K562 (cell line): ENCODE data around the gene SLC1A2. TPM values are rescaled to one million over a fixed set of nuclear protein-coding genes. Genes with fewer than 3 reads are reported as not detected.
A peak's percentile ranks its signal among the peaks of the same experiment; 100 is the strongest.

Experiments
- ARID1B ChIP-seq: fragments of 450-650 bp; IDR thresholded peaks from 2 replicates; pipeline ENCODE4 v1.6.1; 2016; ENCODE audit warnings: antibody characterized with exemption, mild to moderate bottlenecking, inconsistent platforms
- FOSL1 ChIP-seq: fragments of 200-800 bp; sonication (Bioruptor generic); conservative IDR thresholded peaks from 2 replicates; pipeline ENCODE4 v1.6.1; 2016; ENCODE audit warnings: missing genetic modification characterization, missing compliant biosample characterization
- HDAC1 ChIP-seq, 2 experiments: fragments of 450-650 bp; IDR thresholded peaks; 2 replicates each; pipeline ENCODE4 v1.6.1; 2016 to 2017; ENCODE audit warnings: inconsistent platforms in 1 of 2, mild to moderate bottlenecking in 1 of 2, moderate library complexity in 1 of 2
- JUND ChIP-seq, 2 experiments: IDR thresholded peaks; 2 replicates in 1 of 2; 3 replicates in 1 of 2; pipeline ENCODE4 v1.6.1; 2011; ENCODE audit warnings: borderline replicate concordance in 2 of 2, low read depth in 2 of 2, low read length in 2 of 2, improper control_type of control experiment in 1 of 2, missing biosample characterization in 1 of 2, missing genetic modification characterization in 1 of 2, missing genetic modification reagents in 1 of 2
- KLF16 ChIP-seq: IDR thresholded peaks from 2 replicates; pipeline ENCODE4 v1.6.1; 2016; ENCODE audit warnings: antibody characterized with exemption
- MEF2D ChIP-seq: conservative IDR thresholded peaks from 2 replicates; pipeline ENCODE4 v1.6.1; 2016; ENCODE audit warnings: low read depth, missing genetic modification characterization, missing compliant biosample characterization
- NCOR1 ChIP-seq: fragments of 450-650 bp; IDR thresholded peaks from 2 replicates; pipeline ENCODE4 v1.6.1; 2016; ENCODE audit warnings: mild to moderate bottlenecking, moderate library complexity
- NR2C1 ChIP-seq, 2 experiments: fragments of 450-650 bp; IDR thresholded peaks; 2 replicates each; pipeline ENCODE4 v1.6.1; 2017; ENCODE audit warnings: mild to moderate bottlenecking in 2 of 2, antibody characterized with exemption in 1 of 2, inconsistent platforms in 1 of 2, missing compliant biosample characterization in 1 of 2, missing genetic modification characterization in 1 of 2
- RCOR1 ChIP-seq, 2 experiments: IDR thresholded peaks; 2 replicates each; pipeline ENCODE4 v1.6.1; 2012; ENCODE audit warnings: low read depth in 2 of 2, low read length in 2 of 2, borderline replicate concordance in 1 of 2, improper control_type of control experiment in 1 of 2
- TEAD1 ChIP-seq, 2 experiments: fragments of 450-650 bp in 1 of 2; sonication (generic) in 1 of 2; formaldehyde crosslinking; IDR thresholded peaks; 2 replicates each; pipeline versions ENCODE4 v1.4.0 to v1.8.0; 2020 to 2022; ENCODE audit warnings: mild to moderate bottlenecking in 2 of 2, missing genetic modification reagents in 1 of 2
- TEAD4 ChIP-seq, 2 experiments: sonication (generic) in 1 of 2; formaldehyde crosslinking in 1 of 2; IDR thresholded peaks; 2 replicates each; pipeline versions ENCODE4 v1.6.1 to v1.8.0; 2012 to 2022; ENCODE audit warnings: borderline replicate concordance in 1 of 2, inconsistent platforms in 1 of 2, low read length in 1 of 2, mild to moderate bottlenecking in 1 of 2, missing genetic modification reagents in 1 of 2
- polyA plus RNA-seq, 8 experiments: library from polyadenylated mRNA; depleted of rRNA in 4 of 8; stranded (reverse) in 5 of 8; unstranded in 3 of 8; fragments of >200 nt; fragmentation: Nextera tagmentation in 2 of 8; fragmentation: Illumina TruSeq in 1 of 8; extraction: Ambion mirVana in 2 of 8; extraction: Trizol in 1 of 8; gene quantifications; 2 replicates each; pipeline versions ENCODE4 v1.2.1 to v1.2.3, GENCODE V29; 2011 to 2014; ENCODE audit warnings: inconsistent platforms in 1 of 8, missing spikeins in 1 of 8
- total RNA-seq, 7 experiments: library from RNA; depleted of rRNA in 6 of 7; stranded (reverse); fragments of >200 nt in 6 of 7; fragmentation: Illumina TruSeq in 2 of 7; extraction: Trizol in 2 of 7; gene quantifications; 2 replicates each; pipeline versions ENCODE4 v1.2.1 to v1.2.3, GENCODE V29; 2011 to 2021; ENCODE audit warnings: low replicate concordance in 1 of 7
- TF ChIP-seq, protein P1 (sequence below): sonication (generic); formaldehyde crosslinking; IDR thresholded peaks from 2 replicates; pipeline ENCODE4 v1.8.0; 2022; ENCODE audit warnings: mild to moderate bottlenecking, missing genetic modification reagents
- TF ChIP-seq, protein P2 (sequence below): sonication (generic); formaldehyde crosslinking; IDR thresholded peaks from 2 replicates; pipeline ENCODE4 v1.9.0; 2022; ENCODE audit warnings: mild to moderate bottlenecking, missing genetic modification reagents
- TF ChIP-seq, protein P3 (sequence below), 3 experiments: fragments of 200-800 bp in 1 of 3; fragments of 250-450 bp in 1 of 3; fragments of 450-650 bp in 1 of 3; sonication (Bioruptor Pico) in 1 of 3; sonication (Bioruptor generic) in 1 of 3; formaldehyde crosslinking in 1 of 3; IDR thresholded peaks; 2 replicates each; pipeline versions ENCODE4 v1.6.1 to v1.8.0; 2016 to 2022; ENCODE audit warnings: mild to moderate bottlenecking in 2 of 3, missing genetic modification characterization in 2 of 3, missing compliant biosample characterization in 1 of 3, moderate library complexity in 1 of 3

Gene SLC1A2
- total and polyA plus RNA-seq, 9 of the 15 experiments (the other 6 are each of a cell fraction or from before 2014, with no cell fraction given): 0.03 to 0.07 (median 0.04) TPM; not detected in 5

GRCh38 chr11:35352077-35352888 is 67.1 kb downstream of the SLC1A2 start (continued):
- TF ChIP-seq TEAD1 (CRISPR knock-in tag; IDR thresholded peaks at IDR 0.05) (peak in 1 of 2 experiments; percentile 56; a peak in 1 of 4 replicates), NR2C1 (IDR thresholded peaks at IDR 0.05) (no peak), NR2C1 (tag; IDR thresholded peaks at IDR 0.05) (peak; percentile 73), FOSL1 (tag) (0 out of 2 replicates have a peak, but pooled peaks have one; percentile 37), JUND (IDR thresholded peaks at IDR 0.05; ENCODE audit: borderline replicate concordance, low read depth, low read length) (peak; percentile 17; the same call in 1 of the 2 replicates), JUND (tag; IDR thresholded peaks at IDR 0.05; ENCODE audit: borderline replicate concordance, low read depth, low read length) (no peak), RCOR1 (IDR thresholded peaks at IDR 0.05; ENCODE audit: borderline replicate concordance in 1 of 2, low read depth in 2 of 2, low read length in 2 of 2) (peak in 1 of 2 experiments; percentile 85; a peak in 2 of 4 replicates), HDAC1 (IDR thresholded peaks at IDR 0.05) (no peak), TEAD4 (IDR thresholded peaks at IDR 0.05; ENCODE audit: low read length) (peak; percentile 80), TEAD4 (CRISPR knock-in tag; IDR thresholded peaks at IDR 0.05; ENCODE audit: borderline replicate concordance) (no peak), ARID1B (peak; percentile 77), KLF16 (0 out of 2 replicates have a peak, but pooled peaks have one; percentile 34), MEF2D (tag) (peak; percentile 97), NCOR1 (peak; percentile 56; the same call in 1 of the 2 replicates)
- TF ChIP-seq, protein P1, sequence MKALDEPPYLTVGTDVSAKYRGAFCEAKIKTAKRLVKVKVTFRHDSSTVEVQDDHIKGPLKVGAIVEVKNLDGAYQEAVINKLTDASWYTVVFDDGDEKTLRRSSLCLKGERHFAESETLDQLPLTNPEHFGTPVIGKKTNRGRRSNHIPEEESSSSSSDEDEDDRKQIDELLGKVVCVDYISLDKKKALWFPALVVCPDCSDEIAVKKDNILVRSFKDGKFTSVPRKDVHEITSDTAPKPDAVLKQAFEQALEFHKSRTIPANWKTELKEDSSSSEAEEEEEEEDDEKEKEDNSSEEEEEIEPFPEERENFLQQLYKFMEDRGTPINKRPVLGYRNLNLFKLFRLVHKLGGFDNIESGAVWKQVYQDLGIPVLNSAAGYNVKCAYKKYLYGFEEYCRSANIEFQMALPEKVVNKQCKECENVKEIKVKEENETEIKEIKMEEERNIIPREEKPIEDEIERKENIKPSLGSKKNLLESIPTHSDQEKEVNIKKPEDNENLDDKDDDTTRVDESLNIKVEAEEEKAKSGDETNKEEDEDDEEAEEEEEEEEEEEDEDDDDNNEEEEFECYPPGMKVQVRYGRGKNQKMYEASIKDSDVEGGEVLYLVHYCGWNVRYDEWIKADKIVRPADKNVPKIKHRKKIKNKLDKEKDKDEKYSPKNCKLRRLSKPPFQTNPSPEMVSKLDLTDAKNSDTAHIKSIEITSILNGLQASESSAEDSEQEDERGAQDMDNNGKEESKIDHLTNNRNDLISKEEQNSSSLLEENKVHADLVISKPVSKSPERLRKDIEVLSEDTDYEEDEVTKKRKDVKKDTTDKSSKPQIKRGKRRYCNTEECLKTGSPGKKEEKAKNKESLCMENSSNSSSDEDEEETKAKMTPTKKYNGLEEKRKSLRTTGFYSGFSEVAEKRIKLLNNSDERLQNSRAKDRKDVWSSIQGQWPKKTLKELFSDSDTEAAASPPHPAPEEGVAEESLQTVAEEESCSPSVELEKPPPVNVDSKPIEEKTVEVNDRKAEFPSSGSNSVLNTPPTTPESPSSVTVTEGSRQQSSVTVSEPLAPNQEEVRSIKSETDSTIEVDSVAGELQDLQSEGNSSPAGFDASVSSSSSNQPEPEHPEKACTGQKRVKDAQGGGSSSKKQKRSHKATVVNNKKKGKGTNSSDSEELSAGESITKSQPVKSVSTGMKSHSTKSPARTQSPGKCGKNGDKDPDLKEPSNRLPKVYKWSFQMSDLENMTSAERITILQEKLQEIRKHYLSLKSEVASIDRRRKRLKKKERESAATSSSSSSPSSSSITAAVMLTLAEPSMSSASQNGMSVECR: no peak
- TF ChIP-seq, protein P2, sequence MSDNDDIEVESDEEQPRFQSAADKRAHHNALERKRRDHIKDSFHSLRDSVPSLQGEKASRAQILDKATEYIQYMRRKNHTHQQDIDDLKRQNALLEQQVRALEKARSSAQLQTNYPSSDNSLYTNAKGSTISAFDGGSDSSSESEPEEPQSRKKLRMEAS (CRISPR knock-in tag): 0 out of 2 replicates have a peak, but pooled peaks have one; percentile 11
- TF ChIP-seq, protein P3, sequence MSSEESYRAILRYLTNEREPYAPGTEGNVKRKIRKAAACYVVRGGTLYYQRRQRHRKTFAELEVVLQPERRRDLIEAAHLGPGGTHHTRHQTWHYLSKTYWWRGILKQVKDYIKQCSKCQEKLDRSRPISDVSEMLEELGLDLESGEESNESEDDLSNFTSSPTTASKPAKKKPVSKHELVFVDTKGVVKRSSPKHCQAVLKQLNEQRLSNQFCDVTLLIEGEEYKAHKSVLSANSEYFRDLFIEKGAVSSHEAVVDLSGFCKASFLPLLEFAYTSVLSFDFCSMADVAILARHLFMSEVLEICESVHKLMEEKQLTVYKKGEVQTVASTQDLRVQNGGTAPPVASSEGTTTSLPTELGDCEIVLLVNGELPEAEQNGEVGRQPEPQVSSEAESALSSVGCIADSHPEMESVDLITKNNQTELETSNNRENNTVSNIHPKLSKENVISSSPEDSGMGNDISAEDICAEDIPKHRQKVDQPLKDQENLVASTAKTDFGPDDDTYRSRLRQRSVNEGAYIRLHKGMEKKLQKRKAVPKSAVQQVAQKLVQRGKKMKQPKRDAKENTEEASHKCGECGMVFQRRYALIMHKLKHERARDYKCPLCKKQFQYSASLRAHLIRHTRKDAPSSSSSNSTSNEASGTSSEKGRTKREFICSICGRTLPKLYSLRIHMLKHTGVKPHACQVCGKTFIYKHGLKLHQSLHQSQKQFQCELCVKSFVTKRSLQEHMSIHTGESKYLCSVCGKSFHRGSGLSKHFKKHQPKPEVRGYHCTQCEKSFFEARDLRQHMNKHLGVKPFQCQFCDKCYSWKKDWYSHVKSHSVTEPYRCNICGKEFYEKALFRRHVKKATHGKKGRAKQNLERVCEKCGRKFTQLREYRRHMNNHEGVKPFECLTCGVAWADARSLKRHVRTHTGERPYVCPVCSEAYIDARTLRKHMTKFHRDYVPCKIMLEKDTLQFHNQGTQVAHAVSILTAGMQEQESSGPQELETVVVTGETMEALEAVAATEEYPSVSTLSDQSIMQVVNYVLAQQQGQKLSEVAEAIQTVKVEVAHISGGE (CRISPR knock-in tag; IDR thresholded peaks at IDR 0.05): 0 out of 6 replicates have a peak, but pooled peaks of 1 of the 3 experiments have one; percentile 32
